D721Med (cell line): Measurements from ENCODE around the gene PHF14.

Experiments used
- DNase-seq: peaks from one replicate; pipeline ENCODE4 v3.0.0; 2011; ENCODE audit warnings: low spot score; ENCODE audit not compliant: insufficient read length
- FAIRE-seq: peaks from 2 replicates; lab custom pipeline; 2011; peaks lifted over from hg19 to GRCh38; lab: Jason Lieb, UNC
- TF ChIP-seq, protein P1 (sequence below): IDR thresholded peaks from 2 replicates; pipeline ENCODE4 v1.5.1; 2012; ENCODE audit warnings: mild to moderate bottlenecking, control low read depth; ENCODE audit not compliant: insufficient read depth; ENCODE audit errors: missing control alignments

PHF14 gene

DNA sequence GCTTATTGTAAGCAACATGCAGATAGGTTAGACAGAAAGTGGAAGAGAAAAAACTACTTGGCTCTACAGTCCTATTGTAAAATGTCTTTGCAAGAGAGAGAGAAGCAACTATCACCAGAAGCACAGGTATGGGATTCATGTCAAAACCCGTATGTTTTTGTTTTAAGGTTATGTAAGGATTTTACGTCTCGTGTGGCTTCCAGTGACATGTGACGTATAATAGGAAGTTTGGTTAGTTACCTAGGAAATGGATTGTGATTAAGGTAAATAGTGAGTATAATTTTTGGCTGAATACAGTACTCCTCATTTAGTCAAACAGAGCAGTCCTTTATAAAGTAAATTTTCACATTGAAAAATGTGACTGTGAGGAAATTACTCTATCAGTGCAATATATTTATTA, 62.0 kb downstream of the PHF14 start:
- no peak for FAIRE-seq
- TF ChIP-seq, protein P1, sequence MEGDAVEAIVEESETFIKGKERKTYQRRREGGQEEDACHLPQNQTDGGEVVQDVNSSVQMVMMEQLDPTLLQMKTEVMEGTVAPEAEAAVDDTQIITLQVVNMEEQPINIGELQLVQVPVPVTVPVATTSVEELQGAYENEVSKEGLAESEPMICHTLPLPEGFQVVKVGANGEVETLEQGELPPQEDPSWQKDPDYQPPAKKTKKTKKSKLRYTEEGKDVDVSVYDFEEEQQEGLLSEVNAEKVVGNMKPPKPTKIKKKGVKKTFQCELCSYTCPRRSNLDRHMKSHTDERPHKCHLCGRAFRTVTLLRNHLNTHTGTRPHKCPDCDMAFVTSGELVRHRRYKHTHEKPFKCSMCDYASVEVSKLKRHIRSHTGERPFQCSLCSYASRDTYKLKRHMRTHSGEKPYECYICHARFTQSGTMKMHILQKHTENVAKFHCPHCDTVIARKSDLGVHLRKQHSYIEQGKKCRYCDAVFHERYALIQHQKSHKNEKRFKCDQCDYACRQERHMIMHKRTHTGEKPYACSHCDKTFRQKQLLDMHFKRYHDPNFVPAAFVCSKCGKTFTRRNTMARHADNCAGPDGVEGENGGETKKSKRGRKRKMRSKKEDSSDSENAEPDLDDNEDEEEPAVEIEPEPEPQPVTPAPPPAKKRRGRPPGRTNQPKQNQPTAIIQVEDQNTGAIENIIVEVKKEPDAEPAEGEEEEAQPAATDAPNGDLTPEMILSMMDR, result no peak

DNA sequence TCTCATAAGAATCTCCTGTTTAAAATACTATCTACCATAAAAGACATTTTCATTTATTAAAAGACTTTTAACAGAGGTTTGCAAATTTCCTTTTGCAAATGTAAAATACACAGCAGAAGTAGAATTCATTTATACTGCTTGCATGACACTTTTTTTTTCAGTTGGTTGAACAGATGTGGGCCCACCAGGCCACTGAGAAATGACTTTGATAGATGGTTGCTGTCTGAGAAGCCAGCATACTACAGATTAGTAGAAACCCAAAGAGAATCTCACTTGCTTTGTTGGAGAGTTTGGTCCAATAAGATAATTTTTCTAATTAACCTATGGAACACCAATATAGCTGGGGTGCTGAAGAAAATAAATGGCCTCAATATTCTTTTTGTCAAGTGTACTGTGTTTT, 66.3 kb downstream of the PHF14 start:
- no peak for FAIRE-seq
- TF ChIP-seq, protein P1, result no peak
- DNase-seq, result no peak

More for the DNA sequence above, 62.0 kb downstream of the PHF14 start:
- DNase-seq, result no peak

DNA sequence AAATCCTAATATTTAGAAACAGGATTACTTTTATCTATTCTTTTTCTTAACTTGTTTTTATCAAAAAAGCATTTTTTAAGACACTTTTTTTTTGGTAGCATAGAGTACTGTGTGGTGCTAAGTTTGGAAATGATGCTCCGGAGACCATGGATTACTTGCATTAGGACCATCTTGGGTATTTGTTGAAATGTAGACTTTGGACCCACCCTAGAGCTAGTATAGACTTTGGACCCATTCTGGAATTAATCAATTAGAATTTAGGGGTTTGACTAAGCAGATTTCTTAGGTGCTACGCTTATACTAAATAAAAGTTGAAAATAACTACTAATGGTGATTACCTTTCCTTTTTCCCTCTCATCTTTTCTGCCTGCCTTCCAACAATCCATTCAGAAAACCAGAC, 80.4 kb downstream of the PHF14 start:
- FAIRE-seq (no peak), DNase-seq (no peak)
- TF ChIP-seq, protein P1, result no peak

DNA sequence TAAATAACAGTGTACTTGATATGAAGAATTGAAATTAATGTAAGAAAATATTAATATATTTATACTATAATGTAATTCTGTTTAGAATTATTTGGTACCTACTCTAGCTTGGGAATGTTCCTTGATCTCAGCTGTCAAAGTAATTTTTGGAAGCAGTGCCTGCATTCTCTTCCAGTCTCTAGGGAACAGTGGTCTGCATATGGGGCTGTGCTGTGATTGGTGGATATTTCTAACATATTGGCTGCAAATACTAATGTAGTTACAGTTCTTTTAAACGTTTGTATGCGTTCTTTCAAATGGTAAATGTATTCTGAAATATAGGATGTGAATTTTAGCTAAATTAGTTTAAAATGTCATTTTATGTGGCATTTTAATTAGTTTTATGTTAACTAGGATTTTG, 87.2 kb downstream of the PHF14 start:
- FAIRE-seq, result no peak
- TF ChIP-seq, protein P1, result no peak
- DNase-seq, result no peak

DNA sequence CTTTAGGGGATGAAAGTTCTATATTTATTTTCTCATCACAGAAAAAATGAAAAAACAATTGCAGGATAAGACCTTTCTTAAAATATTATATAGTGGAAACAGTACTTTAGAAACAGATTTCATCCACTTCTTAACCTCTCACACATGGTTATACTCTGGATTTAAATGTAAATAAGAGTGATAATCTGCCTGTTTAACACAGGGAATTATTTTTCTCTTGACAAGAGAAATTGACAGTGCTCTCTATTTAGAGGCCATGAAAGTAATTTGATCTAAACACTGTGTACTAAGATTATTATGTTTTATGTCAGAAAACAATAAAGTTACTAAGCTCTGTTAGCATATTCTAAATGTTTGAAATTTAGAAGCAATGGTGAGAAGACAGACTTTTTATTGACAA, 88.4 kb downstream of the PHF14 start:
- DNase-seq (no peak), FAIRE-seq (no peak)
- TF ChIP-seq, protein P1, result no peak

DNA sequence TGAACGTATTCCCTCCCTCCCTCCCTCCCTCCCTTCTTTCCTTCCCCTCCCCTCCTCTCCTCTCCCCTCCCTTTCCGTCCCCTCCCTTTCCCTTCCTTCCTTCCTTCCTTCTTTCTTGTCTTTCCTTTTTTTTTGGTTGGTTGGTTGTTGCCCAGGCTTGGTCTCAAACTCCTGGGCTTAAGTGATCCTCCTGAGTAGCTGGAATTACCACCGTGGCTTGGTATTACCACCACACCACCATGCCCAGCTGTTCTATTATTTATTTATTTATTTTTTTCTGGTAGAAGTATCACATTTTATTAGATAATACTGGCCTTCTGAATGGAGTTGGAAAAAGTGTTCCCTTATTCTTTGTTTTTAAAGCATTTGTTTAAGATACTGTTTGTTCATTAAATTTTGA, 95.9 kb downstream of the PHF14 start:
- TF ChIP-seq, protein P1, result no peak
- no peak for DNase-seq
- no peak for FAIRE-seq

DNA sequence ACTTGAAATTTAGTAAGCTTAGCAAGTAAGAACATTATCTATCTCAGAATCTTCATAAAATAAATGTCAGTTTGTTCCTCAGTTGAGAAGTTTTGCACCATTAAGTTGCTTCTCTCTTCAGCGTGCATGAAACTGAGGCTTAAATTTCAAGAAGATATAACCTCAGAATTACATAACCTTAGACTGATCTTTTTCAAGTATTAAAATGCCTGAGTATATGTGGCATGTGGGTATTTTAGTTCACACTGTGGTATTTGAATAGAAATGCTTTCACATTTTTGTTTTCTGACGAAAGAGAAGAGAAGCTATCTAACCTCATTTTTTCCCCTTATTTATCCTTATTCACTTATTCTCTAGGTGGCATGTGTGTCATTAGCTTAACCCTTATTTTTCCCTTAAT, 104.1 kb downstream of the PHF14 start:
- TF ChIP-seq, protein P1, result no peak
- FAIRE-seq (no peak), DNase-seq (no peak)
